Measurements from ENCODE around the gene KCTD6.

Gene KCTD6

DNA sequence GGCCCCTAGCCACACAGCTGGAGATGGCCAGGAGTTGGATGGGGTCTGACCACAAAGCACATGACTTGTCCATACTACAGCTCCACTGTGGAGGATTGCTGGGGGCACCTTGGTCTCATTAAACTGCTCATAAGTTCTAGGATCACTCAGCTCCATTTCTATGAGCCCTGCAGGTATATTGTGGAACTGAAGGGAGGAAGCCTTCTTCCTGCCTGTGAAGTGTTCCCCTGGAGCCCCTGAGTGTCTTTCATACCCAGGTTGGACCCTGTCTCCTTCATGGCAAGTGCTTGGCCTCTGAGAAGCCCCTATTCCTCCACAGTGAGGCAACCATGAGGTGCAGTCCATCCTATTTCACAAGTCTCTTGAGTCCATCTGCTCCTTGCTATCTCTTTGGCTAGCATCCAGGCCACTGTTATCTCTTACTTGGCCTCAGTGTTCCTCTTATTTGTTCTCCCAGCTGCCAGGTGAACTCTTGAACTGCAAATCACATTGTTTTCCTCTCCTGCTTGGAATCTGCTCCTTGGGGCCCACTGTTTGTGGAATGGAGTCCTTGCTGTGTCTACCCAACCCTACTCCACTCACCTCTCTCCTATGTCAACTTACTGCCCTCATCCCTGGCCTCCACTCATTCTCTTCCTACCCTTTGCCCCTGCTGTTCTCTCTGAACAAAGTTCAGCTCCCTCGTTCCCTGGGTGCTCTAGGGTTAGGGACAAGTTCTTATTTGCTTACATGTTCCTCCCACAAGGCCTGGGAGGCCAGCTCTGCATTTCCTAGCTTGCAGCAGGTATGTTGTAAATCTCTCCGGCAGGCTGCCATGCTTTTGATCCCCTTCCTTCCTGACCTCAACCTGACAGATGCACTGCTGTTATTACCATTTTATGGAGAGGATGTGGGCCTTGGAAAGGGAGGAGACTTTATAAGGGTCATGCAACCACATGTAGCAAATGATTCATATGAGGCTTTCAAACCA lies 43.9 kb downstream of the KCTD6 start:
- no peak for DNase-seq (ENCODE audit: low spot score)
- TF ChIP-seq, protein P1, sequence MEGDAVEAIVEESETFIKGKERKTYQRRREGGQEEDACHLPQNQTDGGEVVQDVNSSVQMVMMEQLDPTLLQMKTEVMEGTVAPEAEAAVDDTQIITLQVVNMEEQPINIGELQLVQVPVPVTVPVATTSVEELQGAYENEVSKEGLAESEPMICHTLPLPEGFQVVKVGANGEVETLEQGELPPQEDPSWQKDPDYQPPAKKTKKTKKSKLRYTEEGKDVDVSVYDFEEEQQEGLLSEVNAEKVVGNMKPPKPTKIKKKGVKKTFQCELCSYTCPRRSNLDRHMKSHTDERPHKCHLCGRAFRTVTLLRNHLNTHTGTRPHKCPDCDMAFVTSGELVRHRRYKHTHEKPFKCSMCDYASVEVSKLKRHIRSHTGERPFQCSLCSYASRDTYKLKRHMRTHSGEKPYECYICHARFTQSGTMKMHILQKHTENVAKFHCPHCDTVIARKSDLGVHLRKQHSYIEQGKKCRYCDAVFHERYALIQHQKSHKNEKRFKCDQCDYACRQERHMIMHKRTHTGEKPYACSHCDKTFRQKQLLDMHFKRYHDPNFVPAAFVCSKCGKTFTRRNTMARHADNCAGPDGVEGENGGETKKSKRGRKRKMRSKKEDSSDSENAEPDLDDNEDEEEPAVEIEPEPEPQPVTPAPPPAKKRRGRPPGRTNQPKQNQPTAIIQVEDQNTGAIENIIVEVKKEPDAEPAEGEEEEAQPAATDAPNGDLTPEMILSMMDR (IDR thresholded peaks at IDR 0.05; ENCODE audit: extremely low read depth, insufficient read depth, missing control alignments): no peak
- in situ Hi-C loops (cut with MboI; ENCODE audit: low pct_unique_long_range_greater_than_20kb, low sequenced_read_pairs, unreplicated experiment): no loop called here

DNA sequence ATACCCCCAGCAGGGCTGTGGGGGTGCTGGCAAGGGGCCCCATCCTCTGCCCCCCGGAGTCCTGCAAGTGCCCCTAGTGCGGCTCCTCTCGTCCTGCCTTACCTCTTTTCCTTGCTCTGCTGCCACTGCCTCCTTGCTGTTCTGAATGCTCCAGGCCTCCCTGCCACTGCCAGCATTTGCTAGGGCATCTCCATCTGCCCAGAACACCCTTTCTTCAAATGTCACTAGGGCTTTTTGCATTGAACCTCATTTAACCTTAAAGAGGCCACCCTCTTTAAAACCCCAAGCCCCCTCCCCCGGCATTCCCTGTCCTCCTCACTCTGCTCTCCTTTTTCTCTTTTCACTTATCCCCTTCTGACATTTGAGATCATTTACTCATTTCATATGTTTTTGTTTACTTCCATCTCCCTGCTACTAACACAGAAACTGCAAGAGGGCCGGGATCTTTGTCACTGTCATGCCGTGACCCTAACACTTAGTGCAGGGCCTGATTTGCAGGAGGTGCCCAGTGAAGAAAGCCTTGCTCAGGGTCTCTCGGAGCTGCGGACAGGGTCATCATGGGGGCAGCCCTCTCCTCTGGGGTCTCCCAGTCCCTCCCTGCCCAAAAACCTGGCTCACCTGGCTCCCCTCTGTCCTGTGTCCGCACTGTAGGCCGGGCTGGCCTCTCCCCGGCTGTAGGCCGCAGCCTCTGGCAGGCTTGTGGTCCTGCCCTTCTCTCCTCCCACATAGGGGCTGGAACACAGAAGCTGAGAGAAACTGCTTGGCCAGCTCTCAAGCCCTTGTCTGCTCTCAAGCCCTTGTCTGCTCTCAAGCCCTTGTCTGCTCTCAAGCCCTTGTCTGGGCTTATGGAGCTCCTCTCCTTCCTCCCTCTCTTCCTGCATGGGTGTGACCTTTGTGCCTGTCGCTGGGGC lies 44.9 kb downstream of the KCTD6 start, which contains the start of gene ACOX2:
Gene ACOX2, minus strand, starts transcription at position 690 of the 911 bp plus-strand sequence. CDS start 2,084 bp downstream, outside the sequence.
- no peak for DNase-seq (ENCODE audit: low spot score)
- in situ Hi-C loops (cut with MboI; ENCODE audit: low pct_unique_long_range_greater_than_20kb, low sequenced_read_pairs, unreplicated experiment): no loop called here
- TF ChIP-seq, protein P1 (IDR thresholded peaks at IDR 0.05; ENCODE audit: extremely low read depth, insufficient read depth, missing control alignments): no peak

DNA sequence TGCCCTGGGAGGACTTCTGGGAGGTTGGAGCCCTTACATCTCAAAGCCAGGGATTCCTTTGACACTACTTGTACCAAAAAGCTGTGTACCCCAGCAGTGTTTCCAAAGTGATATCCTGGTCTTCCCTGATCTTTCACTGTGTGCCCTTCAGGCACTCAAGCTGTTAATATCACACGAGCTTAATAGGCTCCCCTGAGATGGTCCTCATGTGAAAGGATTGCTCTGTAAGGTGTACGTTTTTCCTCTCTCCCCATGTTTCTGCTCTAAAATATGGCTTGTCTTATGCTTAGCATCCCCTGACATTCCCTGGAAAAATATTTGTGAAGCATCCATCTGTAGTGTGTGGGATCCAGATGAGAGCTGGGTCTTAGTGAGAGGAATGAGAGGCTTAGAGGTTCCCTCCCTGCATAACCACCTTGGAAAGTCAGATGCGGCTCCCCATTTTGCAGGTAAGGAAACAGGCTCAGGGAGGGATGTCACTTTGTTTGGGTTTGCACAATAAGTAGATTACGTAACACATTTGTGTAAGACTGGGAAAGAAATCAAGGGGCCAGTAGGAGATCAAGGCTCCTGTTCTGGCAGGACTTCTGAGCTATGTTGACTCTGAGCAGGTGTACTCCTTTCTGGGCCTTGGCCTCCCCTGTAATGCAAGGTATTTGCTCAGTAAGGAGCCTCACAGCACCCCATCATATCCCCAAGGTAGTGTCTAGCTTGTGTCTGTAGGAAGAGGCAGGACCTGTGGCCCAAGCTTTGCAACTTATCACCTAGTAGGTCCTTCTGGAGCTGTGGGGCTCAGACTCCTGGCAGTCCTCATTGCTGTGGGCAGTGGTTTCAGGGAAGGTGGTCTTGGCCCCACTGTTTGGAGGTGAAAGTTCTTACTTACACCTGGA lies 45.8 kb downstream of the KCTD6 start:
- DNase-seq (ENCODE audit: low spot score): no peak
- TF ChIP-seq, protein P1 (IDR thresholded peaks at IDR 0.05; ENCODE audit: extremely low read depth, insufficient read depth, missing control alignments): no peak
- in situ Hi-C loops (cut with MboI; ENCODE audit: low pct_unique_long_range_greater_than_20kb, low sequenced_read_pairs, unreplicated experiment): no loop called here

- TF ChIP-seq, protein P1 (IDR thresholded peaks at IDR 0.05; ENCODE audit: extremely low read depth, insufficient read depth, missing control alignments): no peak
- no peak for DNase-seq (ENCODE audit: low spot score)
- in situ Hi-C loops (cut with MboI; ENCODE audit: low pct_unique_long_range_greater_than_20kb, low sequenced_read_pairs, unreplicated experiment): no loop called here
These were observed 47.7 kb downstream of the KCTD6 start for GRCh38 chr3:58539626-58540025.

GRCh38 chr3:58540176-58540858 lies 48.4 kb downstream of the KCTD6 start:
- TF ChIP-seq, protein P1 (IDR thresholded peaks at IDR 0.05; ENCODE audit: extremely low read depth, insufficient read depth, missing control alignments): no peak
- no peak for DNase-seq (ENCODE audit: low spot score)
- in situ Hi-C loops (cut with MboI; ENCODE audit: low pct_unique_long_range_greater_than_20kb, low sequenced_read_pairs, unreplicated experiment): no loop called here

Measured in GM13977 (cell line).